Measurements from ENCODE around the gene DPYD. TPM values are rescaled to one million over a fixed set of nuclear protein-coding genes. Genes with fewer than 3 reads are reported as not detected.

DPYD gene
- total and polyA plus RNA-seq, 8 donors: 2.7 to 24.5 (median 9.4) TPM

- no peaks in the 10 kb centered on the region for H3K27me3 ChIP-seq
- intact Hi-C loops (cut with DNase I): no loop called here
- no peaks in the 10 kb centered on the region for H3K36me3 ChIP-seq
- FAIRE-seq: no peak
- H3K4me1 ChIP-seq: no peaks in the 10 kb centered on the region
- H3K4me3 ChIP-seq: no peak overlapping the region
- no peak overlapping the region for H3K27ac ChIP-seq
- no peak for DNase-seq
- no peak for ATAC-seq
- WGBS, 2 donors: 61 to 69% methylated on average over 2 of the region's 2 CpGs
- TF ChIP-seq CTCF (IDR thresholded peaks at IDR 0.05): no peak
- no peaks in the 10 kb centered on the region for H3K9me3 ChIP-seq
Observed at GRCh38 chr1:97634758-97635157, 286.1 kb downstream of the DPYD start.

GRCh38 chr1:97632776-97633175 lies 288.1 kb downstream of the DPYD start:
- FAIRE-seq: no peak

GRCh38 chr1:97632075-97632474 lies 288.8 kb downstream of the DPYD start:
- FAIRE-seq (no peak), ATAC-seq (peak in 1 of 4 donors; percentile 41), DNase-seq (no peak)
- intact Hi-C loops (cut with DNase I): no loop called here
- TF ChIP-seq CTCF (IDR thresholded peaks at IDR 0.05): no peak
- no peaks in the 10 kb centered on the region for H3K36me3 ChIP-seq
- no peaks in the 10 kb centered on the region for H3K27me3 ChIP-seq
- 46 to 50% methylated on average over 4 of the region's 4 CpGs for WGBS, 2 donors
- no peak overlapping the region for H3K4me3 ChIP-seq
- H3K4me1 ChIP-seq: no peaks in the 10 kb centered on the region
- no peak overlapping the region for H3K27ac ChIP-seq
- no peaks in the 10 kb centered on the region for H3K9me3 ChIP-seq

More at GRCh38 chr1:97632776-97633175, 288.1 kb downstream of the DPYD start:
- WGBS, 2 donors: 53 to 63% methylated on average over 2 of the region's 2 CpGs
- no peak for ATAC-seq
- H3K9me3 ChIP-seq: no peaks in the 10 kb centered on the region
- H3K4me1 ChIP-seq: no peaks in the 10 kb centered on the region
- H3K27ac ChIP-seq: no peak overlapping the region
- no peak overlapping the region for H3K4me3 ChIP-seq
- TF ChIP-seq CTCF (IDR thresholded peaks at IDR 0.05): no peak
- no peaks in the 10 kb centered on the region for H3K36me3 ChIP-seq
- intact Hi-C loops (cut with DNase I): no loop called here
- H3K27me3 ChIP-seq: no peaks in the 10 kb centered on the region
- DNase-seq: no peak

GRCh38 chr1:97630948-97631347 lies 289.9 kb downstream of the DPYD start:
- H3K27ac ChIP-seq: no peak overlapping the region
- 65 to 70% methylated on average over 3 of the region's 3 CpGs for WGBS, 2 donors
- no peak overlapping the region for H3K4me3 ChIP-seq
- no peak for TF ChIP-seq CTCF (IDR thresholded peaks at IDR 0.05)
- no peaks in the 10 kb centered on the region for H3K4me1 ChIP-seq
- no peaks in the 10 kb centered on the region for H3K27me3 ChIP-seq
- intact Hi-C loops (cut with DNase I): no loop called here
- ATAC-seq (no peak), FAIRE-seq (no peak), DNase-seq (no peak)
- no peaks in the 10 kb centered on the region for H3K9me3 ChIP-seq
- H3K36me3 ChIP-seq: no peaks in the 10 kb centered on the region

- H3K36me3 ChIP-seq: no peaks in the 10 kb centered on the region
- H3K27ac ChIP-seq: no peak overlapping the region
- intact Hi-C loops (cut with DNase I): no loop called here
- no peak for TF ChIP-seq CTCF (IDR thresholded peaks at IDR 0.05)
- no peaks in the 10 kb centered on the region for H3K27me3 ChIP-seq
- ATAC-seq (no peak), FAIRE-seq (no peak), DNase-seq (no peak)
- 54 to 73% methylated on average over 1 of the region's 1 CpG for WGBS, 2 donors
- H3K9me3 ChIP-seq: no peaks in the 10 kb centered on the region
- no peak overlapping the region for H3K4me3 ChIP-seq
- H3K4me1 ChIP-seq: no peaks in the 10 kb centered on the region
Observed at GRCh38 chr1:97630281-97630680, 290.6 kb downstream of the DPYD start.

Data from pancreas (tissue), 10 donors.